Fibroblast of villous mesenchyme (primary cell): Measurements from ENCODE around the gene ZNF277. TPM values are rescaled to one million over a fixed set of nuclear protein-coding genes. Genes with fewer than 3 reads are reported as not detected.

Experiments
- DNase-seq: peaks from one replicate; pipeline ENCODE4 v3.0.0-alpha.2; 2010; ENCODE audit warnings: low read depth
- H3K4me3 ChIP-seq: 2 replicates; pipeline ENCODE4 v1.5.1; 2011; ENCODE audit warnings: low read depth, mild to moderate bottlenecking, low read length
- CTCF ChIP-seq: IDR thresholded peaks from 2 replicates; pipeline ENCODE4 v1.5.1; 2012; ENCODE audit warnings: low read depth, mild to moderate bottlenecking, low read length; ENCODE audit not compliant: insufficient read depth
- total RNA-seq: library from RNA; depleted of rRNA; stranded (reverse); fragments of >200 nt; gene quantifications from 2 replicates; pipeline ENCODE4 v1.2.3, GENCODE V29; 2012

The ZNF277 gene
- 22.2 and 29.8 TPM in 2 replicates for total RNA-seq

GRCh38 chr7:112206238-112206990 is at the start of gene ZNF277, which contains the start of gene DOCK4:
Gene ZNF277 (plus strand): TSS chr7:112206695. CDS start chr7:112206717, 22 bp downstream.
Gene DOCK4 (minus strand): TSS chr7:112206399. CDS start chr7:112206138, 261 bp downstream.
- peak; percentile 99 for DNase-seq
- H3K4me3 ChIP-seq = peak within 1 kb of the TSS; percentile 85
- peak; percentile 1 for TF ChIP-seq CTCF

GRCh38 chr7:112157072-112157471 is 49.4 kb upstream of the ZNF277 start:
- no peak overlapping the region for H3K4me3 ChIP-seq
- DNase-seq = peak; percentile 28
- no peak for TF ChIP-seq CTCF

- no peak overlapping the region for H3K4me3 ChIP-seq
- no peak for DNase-seq
- no peak for TF ChIP-seq CTCF
Observed at GRCh38 chr7:112159351-112159750, 47.1 kb upstream of the ZNF277 start.

DNA sequence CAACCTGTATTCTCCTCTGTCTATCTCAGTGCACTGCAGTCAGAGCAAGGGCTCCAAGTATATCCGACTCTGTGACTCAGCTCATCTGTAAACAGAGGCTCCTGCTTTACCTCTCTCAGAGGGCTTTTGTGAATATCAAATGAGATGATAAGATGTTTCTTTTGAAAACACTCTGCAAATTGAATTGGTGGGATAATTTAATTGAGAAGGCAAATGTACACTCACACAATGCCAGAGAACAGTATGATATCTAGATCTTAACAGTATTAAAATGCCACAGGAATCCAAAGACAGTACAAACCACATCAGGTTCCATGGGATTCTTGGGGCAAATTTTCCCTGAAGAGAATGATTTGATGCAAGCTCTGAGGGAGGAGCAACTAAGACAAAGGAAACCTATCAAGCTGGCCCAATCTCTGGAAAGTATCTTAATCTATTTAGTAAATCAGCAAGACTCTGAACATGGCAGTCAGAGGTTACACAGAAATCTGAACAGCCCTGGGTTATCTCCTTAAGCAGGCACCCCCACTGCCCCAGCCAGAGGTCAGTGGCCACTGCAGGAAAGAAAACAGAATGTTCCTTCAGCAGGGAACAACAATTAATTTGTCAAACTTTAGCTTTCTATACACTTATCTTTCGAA is 46.2 kb upstream of the ZNF277 start:
- no peak for TF ChIP-seq CTCF
- no peak overlapping the region for H3K4me3 ChIP-seq
- peak; percentile 41 for DNase-seq

GRCh38 chr7:112160771-112161150 is 45.7 kb upstream of the ZNF277 start:
- TF ChIP-seq CTCF = no peak
- no peak overlapping the region for H3K4me3 ChIP-seq
- DNase-seq = no peak

- no peak for TF ChIP-seq CTCF
- DNase-seq = no peak
- H3K4me3 ChIP-seq = no peak overlapping the region
Observed at GRCh38 chr7:112161253-112162141, 45.0 kb upstream of the ZNF277 start.
